ENCODE results near the gene NTRK3.

DNA sequence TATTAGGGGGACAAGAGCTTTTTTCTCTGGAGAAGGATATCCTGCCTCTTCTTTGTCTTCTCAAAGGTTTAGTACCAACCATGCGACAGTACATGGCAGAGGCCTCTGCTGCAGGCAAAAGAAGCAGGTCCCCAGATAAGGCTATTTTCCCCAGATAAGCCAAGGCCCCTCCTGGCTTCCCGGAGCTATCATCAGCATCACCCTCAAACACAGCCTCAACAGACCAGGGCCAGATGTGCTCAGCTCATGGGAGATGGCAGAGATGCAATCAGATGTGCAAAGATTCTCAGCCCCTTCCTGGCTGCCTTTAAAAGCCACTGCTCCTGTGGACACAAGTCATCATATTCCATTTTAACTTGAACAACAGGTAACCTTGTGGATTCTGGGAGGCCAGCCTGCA lies 49.0 kb downstream of the NTRK3 start:
- TF ChIP-seq, protein P1, sequence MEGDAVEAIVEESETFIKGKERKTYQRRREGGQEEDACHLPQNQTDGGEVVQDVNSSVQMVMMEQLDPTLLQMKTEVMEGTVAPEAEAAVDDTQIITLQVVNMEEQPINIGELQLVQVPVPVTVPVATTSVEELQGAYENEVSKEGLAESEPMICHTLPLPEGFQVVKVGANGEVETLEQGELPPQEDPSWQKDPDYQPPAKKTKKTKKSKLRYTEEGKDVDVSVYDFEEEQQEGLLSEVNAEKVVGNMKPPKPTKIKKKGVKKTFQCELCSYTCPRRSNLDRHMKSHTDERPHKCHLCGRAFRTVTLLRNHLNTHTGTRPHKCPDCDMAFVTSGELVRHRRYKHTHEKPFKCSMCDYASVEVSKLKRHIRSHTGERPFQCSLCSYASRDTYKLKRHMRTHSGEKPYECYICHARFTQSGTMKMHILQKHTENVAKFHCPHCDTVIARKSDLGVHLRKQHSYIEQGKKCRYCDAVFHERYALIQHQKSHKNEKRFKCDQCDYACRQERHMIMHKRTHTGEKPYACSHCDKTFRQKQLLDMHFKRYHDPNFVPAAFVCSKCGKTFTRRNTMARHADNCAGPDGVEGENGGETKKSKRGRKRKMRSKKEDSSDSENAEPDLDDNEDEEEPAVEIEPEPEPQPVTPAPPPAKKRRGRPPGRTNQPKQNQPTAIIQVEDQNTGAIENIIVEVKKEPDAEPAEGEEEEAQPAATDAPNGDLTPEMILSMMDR (IDR thresholded peaks at IDR 0.05; ENCODE audit: control extremely low read depth in 1 of 3, insufficient read depth in 1 of 3, low read depth in 1 of 3, low read length in 3 of 3) = no peak
- no peak for TF ChIP-seq POLR2A (IDR thresholded peaks at IDR 0.05; ENCODE audit: control extremely low read depth in 1 of 2, low read depth in 2 of 2, low read length in 2 of 2)
- TF ChIP-seq EP300 (IDR thresholded peaks at IDR 0.05; ENCODE audit: borderline replicate concordance in 1 of 2, low read depth in 2 of 2, low read length in 2 of 2) = no peak
- TF ChIP-seq SIRT6 (IDR thresholded peaks at IDR 0.05; ENCODE audit: low read length) = no peak
- no peak for TF ChIP-seq CEBPB (IDR thresholded peaks at IDR 0.05; ENCODE audit: low read depth, low read length)
- no peak for TF ChIP-seq JUND (IDR thresholded peaks at IDR 0.05; ENCODE audit: low read length)
- TF ChIP-seq TAF7 (optimal IDR thresholded peaks at IDR 0.05; ENCODE audit: borderline replicate concordance, low read depth, low read length) = no peak
- TF ChIP-seq POLR2AphosphoS5 (IDR thresholded peaks at IDR 0.05; ENCODE audit: low read depth, low read length) = no peak
- TF ChIP-seq CHD2 (IDR thresholded peaks at IDR 0.05; ENCODE audit: low read length) = no peak
